GM12874 (cell line): ENCODE results near the gene GRHL3.

Experiments
- TF ChIP-seq, protein P1 (sequence below): IDR thresholded peaks from 2 replicates; pipeline ENCODE4 v1.5.1; 2011; ENCODE audit warnings: low read depth, mild to moderate bottlenecking, control low read depth, low read length, moderate library complexity; ENCODE audit not compliant: insufficient read depth

Gene GRHL3

DNA sequence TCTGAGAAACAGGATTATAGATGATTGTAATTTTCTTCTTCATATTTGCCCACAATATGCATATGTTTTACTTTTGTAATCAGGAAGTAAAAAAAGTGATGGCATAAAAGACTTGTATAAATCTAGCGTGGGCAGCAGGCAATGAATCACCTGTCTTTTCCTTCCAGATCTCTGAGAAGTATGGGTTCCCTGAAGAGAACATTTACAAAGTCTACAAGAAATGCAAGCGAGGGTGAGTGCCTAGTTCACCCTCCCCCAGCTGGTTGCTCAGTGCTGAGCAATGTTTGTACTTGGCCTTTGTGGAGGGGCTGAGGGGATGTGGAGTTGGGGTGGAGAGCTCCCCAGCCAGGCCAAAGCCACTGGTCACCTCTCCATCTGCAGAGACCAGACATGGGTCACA lies 30.7 kb downstream of the GRHL3 start:
- TF ChIP-seq, protein P1, sequence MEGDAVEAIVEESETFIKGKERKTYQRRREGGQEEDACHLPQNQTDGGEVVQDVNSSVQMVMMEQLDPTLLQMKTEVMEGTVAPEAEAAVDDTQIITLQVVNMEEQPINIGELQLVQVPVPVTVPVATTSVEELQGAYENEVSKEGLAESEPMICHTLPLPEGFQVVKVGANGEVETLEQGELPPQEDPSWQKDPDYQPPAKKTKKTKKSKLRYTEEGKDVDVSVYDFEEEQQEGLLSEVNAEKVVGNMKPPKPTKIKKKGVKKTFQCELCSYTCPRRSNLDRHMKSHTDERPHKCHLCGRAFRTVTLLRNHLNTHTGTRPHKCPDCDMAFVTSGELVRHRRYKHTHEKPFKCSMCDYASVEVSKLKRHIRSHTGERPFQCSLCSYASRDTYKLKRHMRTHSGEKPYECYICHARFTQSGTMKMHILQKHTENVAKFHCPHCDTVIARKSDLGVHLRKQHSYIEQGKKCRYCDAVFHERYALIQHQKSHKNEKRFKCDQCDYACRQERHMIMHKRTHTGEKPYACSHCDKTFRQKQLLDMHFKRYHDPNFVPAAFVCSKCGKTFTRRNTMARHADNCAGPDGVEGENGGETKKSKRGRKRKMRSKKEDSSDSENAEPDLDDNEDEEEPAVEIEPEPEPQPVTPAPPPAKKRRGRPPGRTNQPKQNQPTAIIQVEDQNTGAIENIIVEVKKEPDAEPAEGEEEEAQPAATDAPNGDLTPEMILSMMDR: no peak

DNA sequence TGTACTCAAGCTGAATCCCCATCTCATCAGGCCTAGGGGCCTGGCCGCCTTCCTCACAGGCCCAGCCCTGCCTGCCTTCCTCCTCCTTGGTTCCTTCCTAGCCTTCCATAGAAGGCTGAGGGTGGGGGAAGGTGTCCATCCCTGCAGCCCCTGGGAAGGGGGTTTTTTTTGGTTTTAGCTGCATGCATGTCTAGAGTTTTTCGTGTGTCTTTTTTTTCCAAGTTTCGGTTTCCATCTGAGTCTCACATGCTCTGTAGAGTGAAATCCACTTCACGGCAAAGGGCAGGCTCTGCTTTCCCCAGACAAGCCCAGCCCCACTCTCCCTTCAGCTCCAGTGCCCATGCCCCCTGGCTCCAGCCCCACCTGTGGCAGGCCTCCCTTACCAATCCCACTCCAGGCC lies 32.1 kb downstream of the GRHL3 start:
- TF ChIP-seq, protein P1: no peak

DNA sequence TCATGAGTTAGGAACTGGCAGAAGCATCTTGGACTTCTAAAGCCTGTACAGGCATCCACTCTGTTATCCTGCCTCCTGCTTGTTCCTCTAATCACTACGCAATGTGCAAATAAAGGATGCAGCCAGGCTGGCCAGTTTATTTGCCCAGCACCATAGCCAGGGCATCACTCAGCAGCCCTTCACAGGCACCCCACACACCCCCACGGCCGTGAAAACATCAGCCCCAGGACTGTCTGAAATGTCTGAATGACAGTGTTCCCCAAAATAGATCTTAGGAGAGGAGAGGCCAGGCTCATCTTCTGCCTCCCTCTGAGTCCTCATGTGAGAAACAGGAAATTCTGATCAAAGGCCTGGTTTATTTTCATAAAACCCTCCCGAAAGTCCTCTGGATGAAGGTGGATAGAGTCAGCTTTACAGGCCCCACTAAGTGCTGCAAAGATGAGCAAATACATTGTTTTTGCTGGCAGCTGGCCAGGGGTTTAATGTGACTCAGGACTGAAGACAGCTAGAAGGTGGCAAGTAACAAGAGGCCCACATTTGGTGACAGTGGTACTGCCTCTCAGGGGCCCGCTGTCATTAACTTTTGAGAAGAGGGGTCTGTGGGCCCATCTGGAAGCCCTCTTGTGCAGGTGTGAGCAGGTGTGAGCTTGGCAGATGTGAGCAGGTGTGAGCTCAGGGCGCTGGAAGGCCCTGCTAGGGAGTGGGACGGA lies 32.9 kb downstream of the GRHL3 start:
- TF ChIP-seq, protein P1: no peak

DNA sequence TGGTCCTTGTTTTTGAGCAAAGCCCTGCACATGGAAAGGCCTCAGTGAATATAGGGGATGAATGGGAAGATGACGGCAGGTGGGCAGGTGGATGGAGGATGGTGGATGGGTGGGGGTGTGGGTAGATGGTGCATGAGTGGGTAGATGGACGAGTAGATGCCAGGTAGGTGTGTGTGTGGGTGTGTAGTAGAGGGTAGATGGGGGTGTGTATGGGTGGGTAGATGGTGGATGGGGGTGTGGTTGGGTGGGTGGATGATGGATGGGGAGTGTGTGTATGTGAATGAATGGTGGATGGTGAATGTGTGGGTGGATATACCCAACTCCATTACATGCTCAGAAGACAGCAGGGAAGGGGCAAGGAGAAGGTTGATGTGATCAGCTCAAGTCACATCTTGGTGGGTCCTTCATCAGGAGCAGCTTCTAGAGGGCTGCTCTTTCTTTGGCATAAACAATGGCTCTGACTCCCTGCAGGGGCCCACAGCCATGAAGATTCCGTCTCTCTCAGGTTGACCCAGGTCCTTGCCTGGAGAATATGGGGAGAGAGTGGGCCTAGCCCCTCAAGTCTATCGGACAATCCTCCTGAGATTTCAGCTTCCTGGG lies 34.2 kb downstream of the GRHL3 start:
- TF ChIP-seq, protein P1: no peak

DNA sequence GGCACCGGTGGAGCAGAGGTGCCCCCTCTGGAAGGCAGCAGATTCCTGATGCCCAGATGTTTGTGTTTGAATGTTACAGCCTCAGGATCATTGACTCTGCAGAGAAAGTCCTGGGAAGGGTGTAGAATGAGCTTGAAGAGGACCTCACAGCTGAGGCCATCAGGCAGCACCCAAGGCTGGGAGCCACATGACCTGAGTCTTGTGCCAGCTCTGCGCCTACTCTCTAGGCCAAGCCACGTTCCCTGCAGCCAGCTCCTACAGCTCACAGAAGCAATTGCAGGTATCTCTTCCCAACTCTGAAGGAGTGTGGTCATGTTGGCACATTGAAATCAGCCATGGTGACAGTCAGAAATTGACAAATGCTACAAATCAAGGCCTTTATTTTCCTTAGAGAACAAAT lies 36.3 kb downstream of the GRHL3 start:
- TF ChIP-seq, protein P1: no peak

DNA sequence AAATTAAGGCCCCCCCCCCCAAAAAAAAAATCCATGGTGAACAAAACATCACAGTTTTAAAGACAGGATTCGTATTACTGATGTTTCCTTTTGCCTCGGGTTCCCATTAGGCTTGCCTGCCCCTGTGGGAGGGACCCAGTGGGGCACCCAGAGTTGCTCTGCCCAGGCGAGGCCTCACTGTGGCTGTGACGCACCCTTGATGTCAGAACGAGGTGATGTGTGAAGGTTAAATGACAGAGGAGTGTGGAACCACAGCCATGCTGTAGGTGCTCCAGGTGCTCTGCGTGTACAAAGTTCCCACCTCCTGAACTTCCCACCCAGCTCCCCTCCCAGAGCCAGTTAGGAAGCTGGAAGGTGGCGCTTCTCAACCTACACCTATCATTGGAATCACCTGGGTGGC lies 37.9 kb downstream of the GRHL3 start:
- TF ChIP-seq, protein P1: no peak

DNA sequence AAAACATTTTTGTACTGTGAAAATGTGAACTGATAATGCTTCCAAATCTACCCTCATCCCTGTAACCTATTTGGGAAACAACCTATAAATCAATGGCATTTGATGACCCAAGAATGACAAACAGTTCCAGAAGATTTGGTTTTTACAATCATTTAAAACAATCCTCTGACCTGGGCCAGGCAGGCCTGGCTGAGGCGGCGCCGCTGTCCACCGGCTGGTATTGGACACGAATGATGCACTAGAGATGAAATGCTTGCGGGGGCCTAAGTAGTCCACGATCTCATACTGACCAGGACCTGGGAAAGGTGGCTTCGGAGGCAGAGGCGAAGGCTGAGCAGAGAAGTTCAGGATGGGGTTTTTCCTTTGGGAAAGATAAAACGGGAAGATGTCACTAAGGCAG lies 41.5 kb downstream of the GRHL3 start:
- TF ChIP-seq, protein P1: no peak
